Globus pallidus (tissue), 1 donor: ENCODE results near the gene BGN.
A peak's percentile ranks its signal among the peaks of the same experiment; 100 is the strongest.

ENCODE experiments used
- DNase-seq: peaks from one replicate; pipeline ENCODE4 v3.0.0-alpha.2; 2015; ENCODE audit warnings: low spot score

BGN gene

GRCh38 chrX:153460826-153461225, 34.0 kb upstream of the BGN start:
- no peak for DNase-seq

- DNase-seq = no peak
These were observed 32.5 kb upstream of the BGN start for GRCh38 chrX:153462291-153462690.

GRCh38 chrX:153463031-153463430, 31.7 kb upstream of the BGN start:
- no peak for DNase-seq

GRCh38 chrX:153463556-153463955, 31.2 kb upstream of the BGN start:
- DNase-seq = no peak

- no peak for DNase-seq
These were observed 30.7 kb upstream of the BGN start for GRCh38 chrX:153464116-153464515.

GRCh38 chrX:153465691-153466380, 28.9 kb upstream of the BGN start:
- DNase-seq = no peak

GRCh38 chrX:153468008-153468580, 26.7 kb upstream of the BGN start:
- DNase-seq = no peak

- no peak for DNase-seq
These were observed 24.9 kb upstream of the BGN start for GRCh38 chrX:153469811-153470410.

- peak; percentile 88 for DNase-seq
These were observed 24.1 kb upstream of the BGN start, which contains the start of gene HAUS7 for GRCh38 chrX:153470411-153471363. Gene HAUS7 (minus strand): TSS chrX:153470576. CDS start chrX:153470557, 19 bp downstream.

GRCh38 chrX:153471663-153472280, 23.0 kb upstream of the BGN start:
- DNase-seq = no peak

- DNase-seq = no peak
These were observed 21.7 kb upstream of the BGN start for GRCh38 chrX:153473126-153473525.

GRCh38 chrX:153474266-153474665, 20.5 kb upstream of the BGN start:
- DNase-seq = no peak

GRCh38 chrX:153474718-153475117, 20.1 kb upstream of the BGN start:
- no peak for DNase-seq

GRCh38 chrX:153475271-153475670, 19.5 kb upstream of the BGN start:
- no peak for DNase-seq

- no peak for DNase-seq
These were observed 19.0 kb upstream of the BGN start for GRCh38 chrX:153475751-153476281.

GRCh38 chrX:153476666-153477363, 18.0 kb upstream of the BGN start:
- no peak for DNase-seq

- no peak for DNase-seq
These were observed 17.4 kb upstream of the BGN start for GRCh38 chrX:153477364-153477857.

- DNase-seq = no peak
These were observed 16.9 kb upstream of the BGN start for GRCh38 chrX:153477901-153478300.

- DNase-seq = no peak
These were observed 16.0 kb upstream of the BGN start for GRCh38 chrX:153478746-153479145.

- DNase-seq = no peak
These were observed 13.7 kb upstream of the BGN start for GRCh38 chrX:153481043-153481442.
